NCI-H1092 treated with DMSO at 0.1 percent for 48 hours (cell line): ENCODE data around the gene ST7L.
"Not testable (repeated sequence)": the region's sequence is repeated elsewhere in the genome, so short reads cannot be mapped to it uniquely, and the experiment has no call there.

Experiments used
- DNase-seq: peaks from one replicate; lab custom pipeline; 2025; lab: John Stamatoyannopoulos, UW

ST7L gene

DNA sequence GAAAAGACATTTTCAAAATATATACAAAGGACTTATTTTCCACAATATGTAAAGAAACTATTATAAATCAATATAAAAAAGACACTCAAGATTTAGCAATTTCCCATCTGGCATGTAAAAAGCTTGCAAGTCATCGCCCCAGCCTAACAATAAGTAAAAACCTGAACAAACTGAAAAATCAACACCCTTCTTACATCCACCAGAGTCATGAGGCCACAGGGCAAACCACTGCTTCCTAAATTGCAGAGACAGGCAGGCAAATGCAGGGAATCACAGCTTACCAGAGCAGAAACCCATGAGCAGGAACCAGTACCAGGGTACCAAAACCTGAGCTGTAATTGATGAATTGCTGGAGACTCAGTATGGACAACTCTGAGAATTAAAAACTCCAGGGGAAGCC is 126.9 kb downstream of the ST7L start:
- DNase-seq = no peak

DNA sequence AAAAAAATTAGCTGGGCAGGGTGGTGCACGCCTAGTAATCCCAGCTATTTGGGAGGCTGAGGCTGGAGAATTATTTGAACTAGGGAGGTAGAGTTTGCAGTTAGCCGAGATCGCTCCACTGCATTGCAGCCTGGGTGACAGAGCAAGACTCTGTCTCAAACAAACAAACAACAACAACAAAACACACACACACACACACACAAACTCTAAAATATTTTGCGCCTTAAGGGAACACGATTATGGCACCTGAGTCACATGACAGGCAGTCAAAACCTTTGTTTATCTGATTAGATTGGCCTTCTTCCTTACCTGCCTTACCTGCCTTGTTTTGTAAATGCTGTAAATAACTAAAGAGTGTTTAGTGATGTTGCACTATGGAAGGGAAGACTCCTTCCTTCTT is 130.8 kb downstream of the ST7L start:
- no peak for DNase-seq

DNA sequence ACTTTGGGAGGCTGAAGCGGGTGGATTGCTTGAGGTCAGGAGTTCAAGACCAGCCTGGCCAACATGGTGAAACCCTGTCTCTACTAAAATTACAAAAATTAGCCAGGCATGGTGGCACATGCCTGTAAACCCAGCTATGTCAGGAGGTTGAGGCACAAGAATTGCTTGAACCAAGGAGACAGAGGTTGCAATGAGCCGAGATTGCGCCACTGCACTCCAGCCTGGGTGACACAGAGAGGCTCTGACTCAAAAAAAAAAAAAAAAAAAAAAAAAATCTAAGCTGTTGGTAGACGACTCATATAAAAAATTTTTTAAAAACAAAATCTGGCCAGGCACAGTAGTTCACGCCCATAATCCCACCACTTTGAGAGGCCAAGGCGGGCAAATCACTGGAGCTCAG is 131.3 kb downstream of the ST7L start:
- not testable (repeated sequence) for DNase-seq

DNA sequence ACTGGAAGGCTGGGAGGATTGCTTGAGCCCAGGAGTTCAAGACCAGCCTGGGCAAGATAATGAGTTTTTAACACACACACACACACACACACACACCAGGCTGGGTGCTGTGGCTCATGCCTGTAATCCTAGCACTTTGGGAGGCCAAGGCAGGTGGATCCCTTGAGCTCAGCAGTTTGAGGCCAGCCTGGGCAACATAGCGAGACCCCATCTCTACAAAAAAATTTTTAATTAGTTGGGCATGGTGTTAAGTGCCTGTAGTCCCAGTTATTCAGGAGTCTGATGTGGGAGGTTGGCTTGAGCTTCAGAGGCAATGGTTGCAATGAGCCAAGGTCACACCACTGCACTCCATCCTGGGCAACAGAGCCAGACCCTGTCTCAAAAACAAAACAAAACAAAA is 132.9 kb downstream of the ST7L start:
- not testable (repeated sequence) for DNase-seq

DNA sequence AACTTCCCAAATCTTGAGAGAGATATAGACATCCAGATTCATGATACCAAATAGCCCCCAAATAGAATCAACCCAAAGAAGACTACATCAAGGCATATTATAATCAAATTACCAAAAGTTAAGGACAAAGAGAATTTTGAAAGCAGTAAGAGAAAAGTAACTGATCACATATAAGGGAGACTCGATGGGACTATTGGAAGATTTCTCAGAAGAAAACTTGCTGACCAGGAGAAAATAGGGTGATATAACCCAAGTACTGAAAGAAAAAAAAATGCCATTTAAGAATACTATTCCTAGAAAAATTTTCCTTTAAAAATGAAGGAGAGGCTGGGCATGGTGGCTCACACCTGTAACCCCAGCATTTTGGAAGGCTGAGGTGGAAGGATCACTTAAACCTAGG is 140.6 kb downstream of the ST7L start:
- DNase-seq = no peak

DNA sequence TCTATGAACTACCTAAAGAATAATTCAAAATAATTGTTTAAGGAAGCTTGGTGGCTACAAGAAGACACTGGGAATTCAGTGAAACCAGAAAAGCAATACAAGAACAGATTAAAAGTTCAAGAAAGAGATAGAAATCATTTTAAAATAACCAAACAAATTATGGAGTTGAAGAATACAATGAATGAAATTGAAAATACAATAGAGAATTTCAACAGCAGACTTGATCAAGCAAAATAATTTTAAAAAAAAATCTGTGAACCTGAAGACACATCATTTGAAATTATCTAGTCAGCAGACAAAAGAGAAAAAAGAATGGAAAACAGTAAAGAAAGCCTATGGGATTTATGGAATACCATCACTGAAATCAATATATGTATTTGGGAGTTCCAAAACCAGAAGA is 141.4 kb downstream of the ST7L start:
- DNase-seq = no peak
